ENCODE results near the gene SYNGR1.
"Not testable (repeated sequence)": the region's sequence is repeated elsewhere in the genome, so short reads cannot be mapped to it uniquely, and the experiment has no call there.

SYNGR1 gene

DNA sequence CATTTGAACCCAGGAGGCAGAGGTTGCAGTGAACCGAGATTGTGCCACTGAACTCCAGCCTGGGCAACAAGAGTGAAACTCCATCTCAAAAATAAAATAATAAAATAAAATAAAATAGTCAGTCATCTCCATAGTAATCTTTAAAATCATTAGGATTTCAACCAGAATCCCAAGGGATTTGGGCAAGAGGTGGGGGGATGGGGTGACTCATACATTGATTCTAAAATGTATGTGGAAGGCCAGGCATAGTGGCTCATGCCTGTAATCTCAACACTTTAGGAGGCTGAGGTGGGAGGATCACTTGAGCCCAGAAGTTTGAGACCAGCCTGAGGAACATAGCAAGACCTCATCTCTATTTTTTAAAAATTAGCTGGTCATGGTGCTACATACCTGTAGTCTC lies 19.2 kb upstream of the SYNGR1 start:
- not testable (repeated sequence) for H3K9ac ChIP-seq (ENCODE audit: low read length); H3K14ac ChIP-seq (ENCODE audit: low read length in 2 of 2); H3K27ac ChIP-seq (ENCODE audit: low read length, poor library complexity, severe bottlenecking); H2AFZ ChIP-seq (ENCODE audit: low read depth, low read length); H3K36me3 ChIP-seq (ENCODE audit: control insufficient read depth in 1 of 2, insufficient read depth in 2 of 2, low read depth in 1 of 2, low read length in 2 of 2); H3K4me1 ChIP-seq (ENCODE audit: control insufficient read depth, insufficient read depth, low read depth, low read length); H3K18ac ChIP-seq (ENCODE audit: low read depth in 1 of 2, low read length in 2 of 2); H3K4me2 ChIP-seq (ENCODE audit: low read length, poor library complexity, severe bottlenecking); H4K8ac ChIP-seq (ENCODE audit: low read length); H3K4me3 ChIP-seq (ENCODE audit: insufficient read depth in 1 of 2, low read depth in 1 of 2, low read length in 2 of 2); H3K4ac ChIP-seq (ENCODE audit: low read depth in 1 of 2, low read length in 2 of 2); H3K23ac ChIP-seq (ENCODE audit: low read length in 2 of 2); H2BK15ac ChIP-seq (ENCODE audit: low read depth, poor library complexity, severe bottlenecking); H3K27me3 ChIP-seq (ENCODE audit: control insufficient read depth in 1 of 2, insufficient read depth in 1 of 2, low read length in 2 of 2); H4K91ac ChIP-seq (ENCODE audit: low read length); H3K9me3 ChIP-seq (ENCODE audit: control insufficient read depth, low read length); H3K79me1 ChIP-seq (replicated peaks; ENCODE audit: low read length, poor library complexity, severe bottlenecking); H2BK12ac ChIP-seq (ENCODE audit: low read length in 2 of 2); DNase-seq; H2BK5ac ChIP-seq (ENCODE audit: low read depth, low read length, poor library complexity, severe bottlenecking); H2AK5ac ChIP-seq (ENCODE audit: low read length, severe bottlenecking); H2BK120ac ChIP-seq (ENCODE audit: low read depth, low read length)
- no CpG with 5 or more reads among the region's 1 CpG for WGBS

- H3K27me3 ChIP-seq (ENCODE audit: control insufficient read depth in 1 of 2, insufficient read depth in 1 of 2, low read length in 2 of 2): no peaks in the 10 kb centered on the region
- H3K4me1 ChIP-seq (ENCODE audit: control insufficient read depth, insufficient read depth, low read depth, low read length): peaks cover 2% of the 10 kb centered on the region
- no peak overlapping the region for H2BK12ac ChIP-seq (ENCODE audit: low read length in 2 of 2)
- H3K27ac ChIP-seq (ENCODE audit: low read length, poor library complexity, severe bottlenecking): peak overlapping the region; percentile 51
- H3K79me1 ChIP-seq (replicated peaks; ENCODE audit: low read length, poor library complexity, severe bottlenecking): no peaks in the 10 kb centered on the region
- no peak overlapping the region for H3K14ac ChIP-seq (ENCODE audit: low read length in 2 of 2)
- H3K18ac ChIP-seq (ENCODE audit: low read depth in 1 of 2, low read length in 2 of 2): peak overlapping the region in 1 of 2 experiments; percentile 12
- no peak overlapping the region for H2BK15ac ChIP-seq (ENCODE audit: low read depth, poor library complexity, severe bottlenecking)
- no peak overlapping the region for H2AFZ ChIP-seq (ENCODE audit: low read depth, low read length)
- H3K9ac ChIP-seq (ENCODE audit: low read length): peak overlapping the region; percentile 14
- H3K36me3 ChIP-seq (ENCODE audit: control insufficient read depth in 1 of 2, insufficient read depth in 2 of 2, low read depth in 1 of 2, low read length in 2 of 2): no peaks in the 10 kb centered on the region
- H3K4ac ChIP-seq (ENCODE audit: low read depth in 1 of 2, low read length in 2 of 2): no peak overlapping the region
- H3K4me3 ChIP-seq (ENCODE audit: insufficient read depth in 1 of 2, low read depth in 1 of 2, low read length in 2 of 2): no peak overlapping the region
- H2AK5ac ChIP-seq (ENCODE audit: low read length, severe bottlenecking): no peak overlapping the region
- H3K4me2 ChIP-seq (ENCODE audit: low read length, poor library complexity, severe bottlenecking): no peak overlapping the region
- H4K8ac ChIP-seq (ENCODE audit: low read length): peak overlapping the region; percentile 64
- H3K9me3 ChIP-seq (ENCODE audit: control insufficient read depth, low read length): no peaks in the 10 kb centered on the region
- H4K91ac ChIP-seq (ENCODE audit: low read length): no peak overlapping the region
- no peak overlapping the region for H2BK5ac ChIP-seq (ENCODE audit: low read depth, low read length, poor library complexity, severe bottlenecking)
- no peak overlapping the region for H3K23ac ChIP-seq (ENCODE audit: low read length in 2 of 2)
- WGBS: 80% methylated on average over 5 of the region's 5 CpGs
- DNase-seq: no peak
- no peak overlapping the region for H2BK120ac ChIP-seq (ENCODE audit: low read depth, low read length)
Observed at GRCh38 chr22:39332441-39333064, 17.2 kb upstream of the SYNGR1 start.

GRCh38 chr22:39336411-39336810 lies 13.4 kb upstream of the SYNGR1 start:
- H3K14ac ChIP-seq (ENCODE audit: low read length in 2 of 2): no peak overlapping the region
- DNase-seq: no peak
- H3K18ac ChIP-seq (ENCODE audit: low read depth in 1 of 2, low read length in 2 of 2): no peak overlapping the region
- 79% methylated on average over 4 of the region's 5 CpGs for WGBS
- H2BK5ac ChIP-seq (ENCODE audit: low read depth, low read length, poor library complexity, severe bottlenecking): no peak overlapping the region
- no peaks in the 10 kb centered on the region for H3K27me3 ChIP-seq (ENCODE audit: control insufficient read depth in 1 of 2, insufficient read depth in 1 of 2, low read length in 2 of 2)
- H3K4me1 ChIP-seq (ENCODE audit: control insufficient read depth, insufficient read depth, low read depth, low read length): no peaks in the 10 kb centered on the region
- H3K27ac ChIP-seq (ENCODE audit: low read length, poor library complexity, severe bottlenecking): no peak overlapping the region
- H3K36me3 ChIP-seq (ENCODE audit: control insufficient read depth in 1 of 2, insufficient read depth in 2 of 2, low read depth in 1 of 2, low read length in 2 of 2): no peaks in the 10 kb centered on the region
- no peak overlapping the region for H3K4me2 ChIP-seq (ENCODE audit: low read length, poor library complexity, severe bottlenecking)
- H3K4me3 ChIP-seq (ENCODE audit: insufficient read depth in 1 of 2, low read depth in 1 of 2, low read length in 2 of 2): no peak overlapping the region
- H2AK5ac ChIP-seq (ENCODE audit: low read length, severe bottlenecking): no peak overlapping the region
- no peak overlapping the region for H4K8ac ChIP-seq (ENCODE audit: low read length)
- no peak overlapping the region for H2AFZ ChIP-seq (ENCODE audit: low read depth, low read length)
- H2BK120ac ChIP-seq (ENCODE audit: low read depth, low read length): no peak overlapping the region
- H3K23ac ChIP-seq (ENCODE audit: low read length in 2 of 2): no peak overlapping the region
- H3K4ac ChIP-seq (ENCODE audit: low read depth in 1 of 2, low read length in 2 of 2): no peak overlapping the region
- no peaks in the 10 kb centered on the region for H3K9me3 ChIP-seq (ENCODE audit: control insufficient read depth, low read length)
- no peak overlapping the region for H3K9ac ChIP-seq (ENCODE audit: low read length)
- no peak overlapping the region for H4K91ac ChIP-seq (ENCODE audit: low read length)
- H2BK12ac ChIP-seq (ENCODE audit: low read length in 2 of 2): no peak overlapping the region
- H3K79me1 ChIP-seq (replicated peaks; ENCODE audit: low read length, poor library complexity, severe bottlenecking): no peaks in the 10 kb centered on the region
- no peak overlapping the region for H2BK15ac ChIP-seq (ENCODE audit: low read depth, poor library complexity, severe bottlenecking)

DNA sequence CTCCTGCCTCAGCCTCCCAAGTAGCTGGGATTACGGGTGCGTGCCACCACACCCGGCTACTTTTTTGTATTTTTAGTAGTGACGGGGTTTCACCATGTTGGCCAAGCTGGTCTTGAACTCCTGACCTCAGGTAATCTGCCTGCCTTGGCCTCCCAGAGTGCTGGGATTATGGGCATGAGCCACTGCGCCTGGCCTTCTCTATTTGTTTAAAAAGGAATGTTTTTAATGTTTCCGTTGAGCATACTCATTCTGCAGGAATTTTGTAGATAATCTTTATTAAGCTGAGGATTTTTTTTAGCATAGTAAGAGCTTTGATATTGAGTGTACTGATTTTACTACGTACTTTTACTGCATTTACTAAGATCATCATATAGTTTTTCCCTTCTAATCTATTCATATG lies 10.0 kb upstream of the SYNGR1 start:
- not testable (repeated sequence) for H3K79me1 ChIP-seq (replicated peaks; ENCODE audit: low read length, poor library complexity, severe bottlenecking); H3K4me3 ChIP-seq (ENCODE audit: insufficient read depth in 1 of 2, low read depth in 1 of 2, low read length in 2 of 2); H2AK5ac ChIP-seq (ENCODE audit: low read length, severe bottlenecking); H2BK15ac ChIP-seq (ENCODE audit: low read depth, poor library complexity, severe bottlenecking); H3K27me3 ChIP-seq (ENCODE audit: control insufficient read depth in 1 of 2, insufficient read depth in 1 of 2, low read length in 2 of 2); H3K9ac ChIP-seq (ENCODE audit: low read length); H2BK5ac ChIP-seq (ENCODE audit: low read depth, low read length, poor library complexity, severe bottlenecking); H3K14ac ChIP-seq (ENCODE audit: low read length in 2 of 2); H4K8ac ChIP-seq (ENCODE audit: low read length); H2BK12ac ChIP-seq (ENCODE audit: low read length in 2 of 2); H3K27ac ChIP-seq (ENCODE audit: low read length, poor library complexity, severe bottlenecking); H3K36me3 ChIP-seq (ENCODE audit: control insufficient read depth in 1 of 2, insufficient read depth in 2 of 2, low read depth in 1 of 2, low read length in 2 of 2); H3K18ac ChIP-seq (ENCODE audit: low read depth in 1 of 2, low read length in 2 of 2); H2BK120ac ChIP-seq (ENCODE audit: low read depth, low read length); H3K4ac ChIP-seq (ENCODE audit: low read depth in 1 of 2, low read length in 2 of 2); H4K91ac ChIP-seq (ENCODE audit: low read length); H3K9me3 ChIP-seq (ENCODE audit: control insufficient read depth, low read length); H2AFZ ChIP-seq (ENCODE audit: low read depth, low read length); H3K23ac ChIP-seq (ENCODE audit: low read length in 2 of 2); H3K4me2 ChIP-seq (ENCODE audit: low read length, poor library complexity, severe bottlenecking); H3K4me1 ChIP-seq (ENCODE audit: control insufficient read depth, insufficient read depth, low read depth, low read length)
- WGBS: 58% methylated on average over 5 of the region's 7 CpGs
- DNase-seq: peak; percentile 45
